ENCODE results near the gene PLXNA3.

DNA sequence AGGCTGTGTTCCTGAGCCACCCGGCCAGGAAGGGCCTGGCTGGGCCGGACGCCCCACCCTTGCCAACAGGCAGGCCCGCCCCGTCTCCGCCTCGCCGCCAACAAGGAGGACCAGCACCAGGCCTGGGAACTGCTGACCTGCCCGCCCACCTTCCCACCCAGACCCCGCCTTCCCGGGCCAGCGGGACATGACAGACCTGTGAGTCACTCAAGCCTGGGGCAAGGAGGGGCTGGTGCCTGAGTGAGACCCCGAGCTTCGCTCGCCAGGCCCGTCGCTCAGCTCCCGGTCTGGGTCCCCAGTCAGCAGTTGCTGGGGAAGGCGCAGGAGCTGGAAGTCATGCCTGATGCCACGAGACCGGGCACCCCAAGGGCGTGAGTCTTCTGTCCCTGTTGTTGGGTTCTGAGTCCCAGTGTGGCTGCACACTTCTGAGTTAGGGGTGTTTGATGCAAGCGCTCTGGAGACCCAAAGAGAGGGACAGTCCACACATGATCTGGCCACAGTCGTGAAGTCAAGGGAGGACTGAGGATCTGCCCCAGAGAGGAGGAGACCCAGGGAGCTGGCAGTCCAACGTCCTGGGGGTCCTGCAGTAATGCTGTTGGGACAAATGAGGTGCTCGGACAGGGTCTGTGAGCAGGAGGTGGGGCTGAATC is 48.7 kb upstream of the PLXNA3 start, which contains the start of gene DNASE1L1:
- TF ChIP-seq, protein P1, sequence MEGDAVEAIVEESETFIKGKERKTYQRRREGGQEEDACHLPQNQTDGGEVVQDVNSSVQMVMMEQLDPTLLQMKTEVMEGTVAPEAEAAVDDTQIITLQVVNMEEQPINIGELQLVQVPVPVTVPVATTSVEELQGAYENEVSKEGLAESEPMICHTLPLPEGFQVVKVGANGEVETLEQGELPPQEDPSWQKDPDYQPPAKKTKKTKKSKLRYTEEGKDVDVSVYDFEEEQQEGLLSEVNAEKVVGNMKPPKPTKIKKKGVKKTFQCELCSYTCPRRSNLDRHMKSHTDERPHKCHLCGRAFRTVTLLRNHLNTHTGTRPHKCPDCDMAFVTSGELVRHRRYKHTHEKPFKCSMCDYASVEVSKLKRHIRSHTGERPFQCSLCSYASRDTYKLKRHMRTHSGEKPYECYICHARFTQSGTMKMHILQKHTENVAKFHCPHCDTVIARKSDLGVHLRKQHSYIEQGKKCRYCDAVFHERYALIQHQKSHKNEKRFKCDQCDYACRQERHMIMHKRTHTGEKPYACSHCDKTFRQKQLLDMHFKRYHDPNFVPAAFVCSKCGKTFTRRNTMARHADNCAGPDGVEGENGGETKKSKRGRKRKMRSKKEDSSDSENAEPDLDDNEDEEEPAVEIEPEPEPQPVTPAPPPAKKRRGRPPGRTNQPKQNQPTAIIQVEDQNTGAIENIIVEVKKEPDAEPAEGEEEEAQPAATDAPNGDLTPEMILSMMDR (conservative IDR thresholded peaks at IDR 0.05; ENCODE audit: low read depth in 2 of 2), result no peak
- no peak for TF ChIP-seq EZH2 (IDR thresholded peaks at IDR 0.05; ENCODE audit: low read depth, unreplicated experiment)
- TF ChIP-seq, protein P2, sequence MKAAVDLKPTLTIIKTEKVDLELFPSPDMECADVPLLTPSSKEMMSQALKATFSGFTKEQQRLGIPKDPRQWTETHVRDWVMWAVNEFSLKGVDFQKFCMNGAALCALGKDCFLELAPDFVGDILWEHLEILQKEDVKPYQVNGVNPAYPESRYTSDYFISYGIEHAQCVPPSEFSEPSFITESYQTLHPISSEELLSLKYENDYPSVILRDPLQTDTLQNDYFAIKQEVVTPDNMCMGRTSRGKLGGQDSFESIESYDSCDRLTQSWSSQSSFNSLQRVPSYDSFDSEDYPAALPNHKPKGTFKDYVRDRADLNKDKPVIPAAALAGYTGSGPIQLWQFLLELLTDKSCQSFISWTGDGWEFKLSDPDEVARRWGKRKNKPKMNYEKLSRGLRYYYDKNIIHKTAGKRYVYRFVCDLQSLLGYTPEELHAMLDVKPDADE (IDR thresholded peaks at IDR 0.05), result no peak
- TF ChIP-seq CREB1 (CRISPR knock-in tag; IDR thresholded peaks at IDR 0.05; ENCODE audit: low read depth), result no peak
- TF ChIP-seq, protein P3, sequence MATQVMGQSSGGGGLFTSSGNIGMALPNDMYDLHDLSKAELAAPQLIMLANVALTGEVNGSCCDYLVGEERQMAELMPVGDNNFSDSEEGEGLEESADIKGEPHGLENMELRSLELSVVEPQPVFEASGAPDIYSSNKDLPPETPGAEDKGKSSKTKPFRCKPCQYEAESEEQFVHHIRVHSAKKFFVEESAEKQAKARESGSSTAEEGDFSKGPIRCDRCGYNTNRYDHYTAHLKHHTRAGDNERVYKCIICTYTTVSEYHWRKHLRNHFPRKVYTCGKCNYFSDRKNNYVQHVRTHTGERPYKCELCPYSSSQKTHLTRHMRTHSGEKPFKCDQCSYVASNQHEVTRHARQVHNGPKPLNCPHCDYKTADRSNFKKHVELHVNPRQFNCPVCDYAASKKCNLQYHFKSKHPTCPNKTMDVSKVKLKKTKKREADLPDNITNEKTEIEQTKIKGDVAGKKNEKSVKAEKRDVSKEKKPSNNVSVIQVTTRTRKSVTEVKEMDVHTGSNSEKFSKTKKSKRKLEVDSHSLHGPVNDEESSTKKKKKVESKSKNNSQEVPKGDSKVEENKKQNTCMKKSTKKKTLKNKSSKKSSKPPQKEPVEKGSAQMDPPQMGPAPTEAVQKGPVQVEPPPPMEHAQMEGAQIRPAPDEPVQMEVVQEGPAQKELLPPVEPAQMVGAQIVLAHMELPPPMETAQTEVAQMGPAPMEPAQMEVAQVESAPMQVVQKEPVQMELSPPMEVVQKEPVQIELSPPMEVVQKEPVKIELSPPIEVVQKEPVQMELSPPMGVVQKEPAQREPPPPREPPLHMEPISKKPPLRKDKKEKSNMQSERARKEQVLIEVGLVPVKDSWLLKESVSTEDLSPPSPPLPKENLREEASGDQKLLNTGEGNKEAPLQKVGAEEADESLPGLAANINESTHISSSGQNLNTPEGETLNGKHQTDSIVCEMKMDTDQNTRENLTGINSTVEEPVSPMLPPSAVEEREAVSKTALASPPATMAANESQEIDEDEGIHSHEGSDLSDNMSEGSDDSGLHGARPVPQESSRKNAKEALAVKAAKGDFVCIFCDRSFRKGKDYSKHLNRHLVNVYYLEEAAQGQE (IDR thresholded peaks at IDR 0.05; ENCODE audit: unreplicated experiment), result no peak
- no peak for TF ChIP-seq ZNF331 (CRISPR knock-in tag; IDR thresholded peaks at IDR 0.05; ENCODE audit: low read depth)
- TF ChIP-seq POLR2AphosphoS5 (IDR thresholded peaks at IDR 0.05; ENCODE audit: low read depth), result peak; percentile 43

Measured in GM23338 (cell line).